H1 (cell line): Measurements from ENCODE around the gene FCRLB. TPM values are rescaled to one million over a fixed set of nuclear protein-coding genes. Genes with fewer than 3 reads are reported as not detected.

Experiments used
- CTCF ChIA-PET: fragments of 300-600 bp; sonication (Branson Sonifier 250); formaldehyde crosslinking; loops from one replicate; lab custom pipeline; 2021; ENCODE audit not compliant: partially characterized antibody; lab: Charles Lee
- POLR2A ChIA-PET: fragments of 300-600 bp; sonication (Branson Sonifier 250); formaldehyde crosslinking; loops from one replicate; lab custom pipeline; 2021; ENCODE audit warnings: inconsistent platforms; ENCODE audit not compliant: partially characterized antibody; lab: Charles Lee
- DNase-seq, 2 experiments: peaks; one replicate each; pipeline versions ENCODE4 v3.0.0 to v3.0.0-alpha.2; 2010 to 2022; ENCODE audit warnings: low spot score in 2 of 2, low read depth in 1 of 2, mixed read lengths in 1 of 2
- FAIRE-seq: peaks from 2 replicates; lab custom pipeline; 2011; peaks lifted over from hg19 to GRCh38; lab: Jason Lieb, UNC
- H2AFZ ChIP-seq: 2 replicates; pipeline ENCODE4 v1.8.1; 2012; ENCODE audit warnings: low read length, inconsistent platforms
- H2AK5ac ChIP-seq: 2 replicates; pipeline ENCODE4 v1.6.1; 2013; ENCODE audit warnings: low read depth, low read length
- H2BK120ac ChIP-seq: replicated peaks from 2 replicates; pipeline ENCODE3; 2013; ENCODE audit warnings: low read depth, low read length, inconsistent platforms
- H2BK12ac ChIP-seq: 2 replicates; pipeline ENCODE4 v1.6.1; 2013; ENCODE audit warnings: low read depth, low read length
- H2BK15ac ChIP-seq: 2 replicates; pipeline ENCODE4 v1.6.1; 2013; ENCODE audit warnings: low read length
- H2BK20ac ChIP-seq: 2 replicates; pipeline ENCODE4 v1.6.1; 2013; ENCODE audit warnings: low read length
- H2BK5ac ChIP-seq: 2 replicates; pipeline ENCODE4 v1.6.1; 2013; ENCODE audit warnings: low read depth, low read length
- H3K14ac ChIP-seq: 2 replicates; pipeline ENCODE4 v1.6.1; 2013; ENCODE audit warnings: inconsistent platforms; ENCODE audit not compliant: insufficient read length
- H3K18ac ChIP-seq: 2 replicates; pipeline ENCODE4 v1.6.1; 2013; ENCODE audit warnings: low read length; ENCODE audit errors: extremely low read depth
- H3K23ac ChIP-seq: 2 replicates; pipeline ENCODE4 v1.6.1; 2013; ENCODE audit warnings: inconsistent platforms; ENCODE audit not compliant: insufficient read length
- H3K23me2 ChIP-seq: 2 replicates; pipeline ENCODE4 v1.6.1; 2013; ENCODE audit warnings: low read depth, low read length
- H3K27ac ChIP-seq: 2 replicates; pipeline ENCODE4 v1.6.1; 2011; ENCODE audit warnings: low read depth, low read length, inconsistent platforms
- H3K27me3 ChIP-seq, 4 experiments: replicated peaks in 1 of 4; 1 replicate in 1 of 4; 2 replicates in 3 of 4; pipeline versions ENCODE4 v1.6.1 to v1.8.1; 2011 to 2013; ENCODE audit warnings: low read length in 3 of 4, mild to moderate bottlenecking in 3 of 4, inconsistent platforms in 2 of 4, mixed read lengths in 2 of 4, moderate library complexity in 1 of 4; ENCODE audit not compliant: control insufficient read depth in 3 of 4, insufficient read depth in 3 of 4; ENCODE audit errors: extremely low read depth in 1 of 4
- H3K36me3 ChIP-seq, 4 experiments: 2 replicates each; pipeline versions ENCODE4 v1.6.1 to v1.8.1; 2011 to 2013; ENCODE audit warnings: mild to moderate bottlenecking in 4 of 4, low read length in 3 of 4, moderate library complexity in 2 of 4, control low read depth in 1 of 4, inconsistent platforms in 1 of 4; ENCODE audit not compliant: insufficient read depth in 4 of 4, control insufficient read depth in 2 of 4
- H3K4ac ChIP-seq: replicated peaks from 2 replicates; pipeline ENCODE3; 2013; ENCODE audit warnings: low read length, low read depth, mixed read lengths, inconsistent platforms; ENCODE audit not compliant: insufficient read length
- H3K4me1 ChIP-seq, 4 experiments: replicated peaks in 1 of 4; 1 replicate in 1 of 4; 2 replicates in 3 of 4; pipeline versions ENCODE4 v1.6.1 to v1.8.1; 2011 to 2013; ENCODE audit warnings: low read length in 3 of 4, inconsistent platforms in 2 of 4, mixed read lengths in 1 of 4; ENCODE audit not compliant: insufficient read depth in 4 of 4, control insufficient read depth in 3 of 4
- H3K4me2 ChIP-seq, 2 experiments: 2 replicates each; pipeline versions ENCODE4 v1.6.1 to v1.8.1; 2011 to 2013; ENCODE audit warnings: low read depth in 2 of 2, low read length in 2 of 2, control low read depth in 1 of 2, inconsistent platforms in 1 of 2, mild to moderate bottlenecking in 1 of 2; ENCODE audit not compliant: insufficient read depth in 1 of 2
- H3K4me3 ChIP-seq, 4 experiments: fragments of 200-600, 300-600 bp in 1 of 4; sonication (generic), shearing (Covaris generic), sonication (Bioruptor Twin) in 1 of 4; 2 replicates each; pipeline versions ENCODE4 v1.5.1 to v1.8.1; 2011 to 2016; ENCODE audit warnings: low read length in 4 of 4, low read depth in 3 of 4, control low read depth in 2 of 4, inconsistent platforms in 2 of 4, mild to moderate bottlenecking in 2 of 4, mixed read lengths in 1 of 4, moderate library complexity in 1 of 4; ENCODE audit not compliant: insufficient read depth in 2 of 4; ENCODE audit errors: extremely low read depth in 1 of 4
- H3K56ac ChIP-seq: replicated peaks from 2 replicates; pipeline ENCODE3; 2013; ENCODE audit warnings: low read depth, mild to moderate bottlenecking, mixed read lengths, low read length, inconsistent platforms; ENCODE audit not compliant: insufficient read length
- H3K79me1 ChIP-seq: 2 replicates; pipeline ENCODE4 v1.6.1; 2013; ENCODE audit warnings: low read depth, low read length, control low read depth
- H3K79me2 ChIP-seq, 2 experiments: 2 replicates each; pipeline versions ENCODE4 v1.6.1 to v1.8.1; 2012 to 2013; ENCODE audit warnings: low read length in 2 of 2, mild to moderate bottlenecking in 2 of 2, inconsistent platforms in 1 of 2; ENCODE audit not compliant: insufficient read depth in 2 of 2, control insufficient read depth in 1 of 2
- H3K9ac ChIP-seq, 4 experiments: replicated peaks in 1 of 4; 1 replicate in 1 of 4; 2 replicates in 3 of 4; pipeline versions ENCODE4 v1.6.1 to v1.8.1; 2011 to 2013; ENCODE audit warnings: low read depth in 3 of 4, low read length in 3 of 4, control low read depth in 2 of 4, mild to moderate bottlenecking in 2 of 4, moderate library complexity in 2 of 4, inconsistent platforms in 1 of 4; ENCODE audit errors: extremely low read depth in 1 of 4
- H3K9me3 ChIP-seq, 2 experiments: 2 replicates each; pipeline versions ENCODE4 v1.6.1 to v1.8.1; 2012 to 2013; ENCODE audit warnings: mild to moderate bottlenecking in 2 of 2, moderate library complexity in 2 of 2, control low read depth in 1 of 2, inconsistent platforms in 1 of 2, low read depth in 1 of 2, low read length in 1 of 2, mixed read lengths in 1 of 2; ENCODE audit not compliant: insufficient read depth in 2 of 2
- H4K20me1 ChIP-seq, 2 experiments: replicated peaks in 1 of 2; 2 replicates each; pipeline versions ENCODE3 to v1.8.1; 2011 to 2013; ENCODE audit warnings: inconsistent platforms in 2 of 2, low read length in 2 of 2, mild to moderate bottlenecking in 1 of 2; ENCODE audit not compliant: insufficient read depth in 2 of 2, control insufficient read depth in 1 of 2
- H4K5ac ChIP-seq: 2 replicates; pipeline ENCODE4 v1.6.1; 2013; ENCODE audit warnings: low read length, low read depth, mixed read lengths, inconsistent platforms; ENCODE audit not compliant: insufficient read length
- H4K8ac ChIP-seq: 2 replicates; pipeline ENCODE4 v1.8.0; 2013; ENCODE audit warnings: mild to moderate bottlenecking, moderate library complexity, low read length, inconsistent platforms; ENCODE audit not compliant: insufficient read depth; ENCODE audit errors: extremely low read depth
- H4K91ac ChIP-seq: replicated peaks from 2 replicates; pipeline ENCODE3; 2013; ENCODE audit warnings: low read length, mixed read lengths, inconsistent platforms; ENCODE audit not compliant: insufficient read length
- ASH2L ChIP-seq: fragments of 200-600, 300-600 bp; sonication (generic); IDR thresholded peaks from one replicate; pipeline ENCODE4 v1.7.1; 2017; ENCODE audit warnings: low read length
- CBX8 ChIP-seq: fragments of 300-800, 300-1000 bp; sonication (generic); IDR thresholded peaks from 2 replicates; pipeline ENCODE4 v1.7.1; 2016; ENCODE audit warnings: low read depth, low read length, borderline replicate concordance
- CHD1 ChIP-seq: IDR thresholded peaks from 2 replicates; pipeline ENCODE4 v1.6.1; 2012; ENCODE audit warnings: low read depth, low read length, improper control_type of control experiment
- CTBP2 ChIP-seq: IDR thresholded peaks from 2 replicates; pipeline ENCODE4 v1.7.0; 2011; ENCODE audit warnings: borderline replicate concordance, mild to moderate bottlenecking, moderate library complexity, mixed read lengths, low read length; ENCODE audit not compliant: insufficient read depth, insufficient read length
- EZH2 ChIP-seq: fragments of 200-600 bp; sonication (generic); IDR thresholded peaks from 2 replicates; pipeline ENCODE4 v1.7.1; 2012; ENCODE audit warnings: low read depth, mild to moderate bottlenecking, moderate library complexity, low read length, inconsistent platforms; ENCODE audit not compliant: severe bottlenecking
- FOSL1 ChIP-seq: IDR thresholded peaks from 2 replicates; pipeline ENCODE4 v1.6.1; 2011; ENCODE audit warnings: mild to moderate bottlenecking, low read depth, low read length, moderate library complexity; ENCODE audit not compliant: insufficient read depth
- HDAC6 ChIP-seq: IDR thresholded peaks from one replicate; pipeline ENCODE4 v1.7.1; 2012; ENCODE audit warnings: low read depth, mild to moderate bottlenecking, inconsistent platforms, low read length, moderate library complexity
- JUND ChIP-seq: IDR thresholded peaks from 2 replicates; pipeline ENCODE4 v1.6.1; 2011; ENCODE audit warnings: mild to moderate bottlenecking, improper control_type of control experiment, low read length
- NANOG ChIP-seq: IDR thresholded peaks from 2 replicates; pipeline ENCODE4 v1.6.1; 2011; ENCODE audit warnings: low read length, low read depth, mild to moderate bottlenecking, inconsistent platforms; ENCODE audit not compliant: insufficient read depth, poor library complexity, severe bottlenecking
- SIX5 ChIP-seq: IDR thresholded peaks from 2 replicates; pipeline ENCODE4 v1.6.1; 2011; ENCODE audit warnings: mild to moderate bottlenecking, low read depth, low read length
- SP1 ChIP-seq: IDR thresholded peaks from 2 replicates; pipeline ENCODE4 v1.6.1; 2011; ENCODE audit warnings: low read depth, low read length
- SP4 ChIP-seq: IDR thresholded peaks from 2 replicates; pipeline ENCODE4 v1.6.1; 2012; ENCODE audit warnings: low read length, inconsistent platforms
- TAF7 ChIP-seq: optimal IDR thresholded peaks from 2 replicates; pipeline ENCODE3; 2011; ENCODE audit warnings: low read depth, mild to moderate bottlenecking, inconsistent platforms, low read length, moderate library complexity, borderline replicate concordance
- TEAD4 ChIP-seq: IDR thresholded peaks from 2 replicates; pipeline ENCODE4 v1.6.1; 2012; ENCODE audit warnings: low read depth, low read length, inconsistent platforms, mixed read lengths
- YY1 ChIP-seq: IDR thresholded peaks from 2 replicates; pipeline ENCODE4 v1.6.1; 2011; ENCODE audit warnings: low read depth, mild to moderate bottlenecking, low read length
- ZNF274 ChIP-seq: IDR thresholded peaks from 2 replicates; pipeline ENCODE4 v1.7.0; 2012; ENCODE audit warnings: low read length, borderline replicate concordance; ENCODE audit errors: extremely low read depth
- WGBS, 2 experiments: shearing (Covaris generic) in 1 of 2; methylation state at CpG; one replicate each; pipeline versions ENCODE4 v1.1.6 to v1.1.7; 2013 to 2015; ENCODE audit warnings: low lambda C conversion rate in 2 of 2, mixed read lengths in 2 of 2, inconsistent platforms in 1 of 2, low coverage in 1 of 2, missing lambda C conversion rate in 1 of 2; ENCODE audit not compliant: insufficient replicate concordance in 2 of 2, insufficient coverage in 1 of 2, insufficient read length in 1 of 2; ENCODE audit errors: extremely low coverage in 1 of 2, missing lambda C conversion rate in 1 of 2; 5-methylcytosine and 5-hydroxymethylcytosine counted together
- polyA plus RNA-seq, 7 experiments: library from polyadenylated mRNA; depleted of rRNA in 3 of 7; stranded (reverse) in 5 of 7; unstranded in 2 of 7; fragments of >200 nt in 5 of 7; fragments of 200-250 nt in 2 of 7; gene quantifications; 1 replicate in 5 of 7; 2 replicates in 1 of 7; 4 replicates in 1 of 7; pipeline versions ENCODE4 v1.2.1 to v1.2.3, GENCODE V29; 2011 to 2013; ENCODE audit warnings: missing spikeins in 2 of 7, mixed read lengths in 2 of 7
- total RNA-seq: library from RNA; stranded (reverse); fragmentation: NEBNext Ultra II Directional; extraction: Animal tissue kit (Norgen Biotek cat#: 25700); gene quantifications from 2 replicates; pipeline ENCODE4 v1.2.1, GENCODE V29; 2021

The FCRLB gene
- total and polyA plus RNA-seq, 2 of the 8 experiments (the other 6 are each of a cell fraction or from before 2014, with no cell fraction given) = 0.14 to 0.24 TPM

- H3K4me3 ChIP-seq = no peak overlapping the region
- H3K9me3 ChIP-seq = no peaks in the 10 kb centered on the region
- H3K4ac ChIP-seq = no peak overlapping the region
- H3K23ac ChIP-seq = no peak overlapping the region
- H3K23me2 ChIP-seq = no peaks in the 10 kb centered on the region; the same call in 1 of the 2 replicates
- no peak overlapping the region for H4K5ac ChIP-seq
- WGBS, 2 experiments = 78% methylated on average over 2 of the region's 2 CpGs; no CpG with 5 or more reads in 1 of the 2 experiments
- FAIRE-seq = no peak
- H2AFZ ChIP-seq = no peak overlapping the region
- H2BK20ac ChIP-seq = no peak overlapping the region
- ChIA-PET CTCF (no interaction called here), POLR2A (no interaction called here)
- H3K18ac ChIP-seq = no peak overlapping the region
- no peaks in the 10 kb centered on the region; a peak in 1 of 4 replicates for H3K79me2 ChIP-seq
- no peak for DNase-seq
- H4K20me1 ChIP-seq = no peaks in the 10 kb centered on the region
- H3K4me1 ChIP-seq = no peaks in the 10 kb centered on the region
- no peak overlapping the region for H4K91ac ChIP-seq
- no peak overlapping the region for H2BK12ac ChIP-seq
- no peak overlapping the region for H2BK15ac ChIP-seq
- H3K27ac ChIP-seq = no peak overlapping the region
- no peaks in the 10 kb centered on the region for H3K27me3 ChIP-seq
- no peak overlapping the region for H2AK5ac ChIP-seq
- H3K36me3 ChIP-seq = no peaks in the 10 kb centered on the region
- no peak overlapping the region for H3K4me2 ChIP-seq
- H3K56ac ChIP-seq = no peak overlapping the region
- no peak overlapping the region for H2BK120ac ChIP-seq
- no peaks in the 10 kb centered on the region for H3K79me1 ChIP-seq
- no peak overlapping the region for H3K9ac ChIP-seq
- no peak overlapping the region for H2BK5ac ChIP-seq
- H3K14ac ChIP-seq = no peak overlapping the region
- no peak overlapping the region for H4K8ac ChIP-seq
- TF ChIP-seq ASH2L = no peak
- no peak for TF ChIP-seq CBX8
- no peak for TF ChIP-seq EZH2
- TF ChIP-seq HDAC6 = no peak
- TF ChIP-seq JUND = no peak
- TF ChIP-seq NANOG = no peak
- TF ChIP-seq ZNF274 = no peak
- no peak for TF ChIP-seq CHD1
- TF ChIP-seq TAF7 = no peak
- TF ChIP-seq FOSL1 = no peak
- TF ChIP-seq SP1 = no peak
- TF ChIP-seq YY1 = no peak
- TF ChIP-seq TEAD4 = no peak
- no peak for TF ChIP-seq SIX5
- no peak for TF ChIP-seq CTBP2
- no peak for TF ChIP-seq SP4
Measured at GRCh38 chr1:161777261-161777660, 55.9 kb downstream of the FCRLB start.
